HepG2 (cell line): Measurements from ENCODE around the gene SLC6A7. TPM values are rescaled to one million over a fixed set of nuclear protein-coding genes. Genes with fewer than 3 reads are reported as not detected.

Experiments used
- GABPB1 ChIP-seq: IDR thresholded peaks from 2 replicates; pipeline ENCODE4 v1.6.1; 2016; ENCODE audit warnings: mild to moderate bottlenecking, missing genetic modification reagents, moderate library complexity, missing compliant biosample characterization
- ISL2 ChIP-seq: sonication (generic); formaldehyde crosslinking; IDR thresholded peaks from 2 replicates; pipeline ENCODE4 v1.5.0; 2020; ENCODE audit warnings: missing genetic modification reagents
- MLXIP ChIP-seq: sonication (generic); formaldehyde crosslinking; IDR thresholded peaks from 2 replicates; pipeline ENCODE4 v1.9.0; 2021; ENCODE audit warnings: missing genetic modification reagents, borderline replicate concordance
- NKX3-1 ChIP-seq: sonication (generic); formaldehyde crosslinking; IDR thresholded peaks from 2 replicates; pipeline ENCODE4 v1.5.0; 2020; ENCODE audit warnings: missing genetic modification reagents
- STAT6 ChIP-seq: sonication (generic); formaldehyde crosslinking; IDR thresholded peaks from 2 replicates; pipeline ENCODE4 v1.4.0; 2020; ENCODE audit warnings: missing genetic modification reagents, mild to moderate bottlenecking, borderline replicate concordance
- XBP1 ChIP-seq: sonication (generic); formaldehyde crosslinking; IDR thresholded peaks from 2 replicates; pipeline ENCODE4 v1.5.0; 2020; ENCODE audit warnings: missing genetic modification reagents
- ZBTB43 ChIP-seq: sonication (generic); formaldehyde crosslinking; conservative IDR thresholded peaks from 2 replicates; pipeline ENCODE4 v1.4.0; 2020; ENCODE audit warnings: missing genetic modification reagents
- ZNF354B ChIP-seq: sonication (generic); formaldehyde crosslinking; IDR thresholded peaks from 2 replicates; pipeline ENCODE4 v1.8.0; 2022; ENCODE audit warnings: mild to moderate bottlenecking, missing genetic modification reagents
- ZNF512B ChIP-seq: sonication (generic); formaldehyde crosslinking; IDR thresholded peaks from 2 replicates; pipeline ENCODE4 v1.5.1; 2020; ENCODE audit warnings: missing genetic modification reagents, mild to moderate bottlenecking, borderline replicate concordance
- ZNF607 ChIP-seq: sonication (generic); formaldehyde crosslinking; IDR thresholded peaks from 2 replicates; pipeline ENCODE4 v1.5.1; 2020; ENCODE audit warnings: missing genetic modification reagents, mild to moderate bottlenecking, borderline replicate concordance
- ZNF891 ChIP-seq: sonication (generic); formaldehyde crosslinking; IDR thresholded peaks from 2 replicates; pipeline ENCODE4 v1.5.0; 2020; ENCODE audit warnings: mild to moderate bottlenecking, missing genetic modification reagents
- polyA plus RNA-seq, 8 experiments: library from polyadenylated mRNA; depleted of rRNA in 3 of 8; stranded (reverse) in 7 of 8; unstranded in 1 of 8; fragments of >200 nt; fragmentation: Illumina TruSeq in 4 of 8; extraction: Trizol in 4 of 8; gene quantifications; 2 replicates each; pipeline versions ENCODE4 v1.2.1 to v1.2.3, GENCODE V29; 2011 to 2016; ENCODE audit warnings: low read depth in 4 of 8, missing spikeins in 1 of 8, mixed read lengths in 1 of 8; ENCODE audit not compliant: insufficient read depth in 1 of 8
- total RNA-seq, 5 experiments: library from RNA; depleted of rRNA; stranded (reverse); fragments of >200 nt; fragmentation: Illumina TruSeq; extraction: Trizol; gene quantifications; 2 replicates each; pipeline ENCODE4 v1.2.3, GENCODE V29; 2016; ENCODE audit warnings: low read depth in 1 of 5
- TF ChIP-seq, protein P1 (sequence below): IDR thresholded peaks from 2 replicates; pipeline ENCODE4 v1.6.1; 2018; ENCODE audit warnings: missing genetic modification reagents
- TF ChIP-seq, protein P2 (sequence below): sonication (generic); formaldehyde crosslinking; IDR thresholded peaks from 2 replicates; pipeline ENCODE4 v1.4.0; 2020; ENCODE audit warnings: missing genetic modification reagents

SLC6A7 gene
- total and polyA plus RNA-seq, 2 of the 13 experiments (the other 11 are each of a cell fraction or from before 2014, with no cell fraction given) = not detected

DNA sequence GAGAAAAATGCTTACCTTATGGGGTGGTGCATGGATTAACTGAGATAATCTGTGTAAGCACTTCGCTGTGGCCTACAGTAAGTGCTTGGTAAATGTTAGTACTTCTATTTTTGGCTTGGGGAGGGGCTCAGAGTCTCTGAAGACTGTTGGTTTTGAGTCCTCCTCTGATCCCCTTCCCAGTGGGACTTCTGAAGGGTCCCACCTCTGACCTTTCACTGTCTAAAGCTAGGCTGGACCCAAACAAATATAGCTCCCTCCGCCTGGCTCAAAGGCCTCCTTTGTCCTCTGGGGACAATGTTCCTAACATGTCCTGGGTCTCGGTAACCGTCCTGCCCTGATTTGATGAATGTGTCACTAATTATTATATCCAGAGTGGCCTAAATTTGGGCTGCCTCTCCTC lies 64.9 kb downstream of the SLC6A7 start (continued):
- TF ChIP-seq GABPB1 (CRISPR knock-in tag) (no peak), STAT6 (CRISPR knock-in tag) (no peak), ZNF607 (no peak), NKX3-1 (peak; percentile 53; the same call in 1 of the 2 replicates), ZNF512B (CRISPR knock-in tag) (no peak), ZBTB43 (CRISPR knock-in tag) (no peak), ZNF354B (CRISPR knock-in tag) (no peak), XBP1 (CRISPR knock-in tag) (no peak), ISL2 (CRISPR knock-in tag) (peak; percentile 91), ZNF891 (CRISPR knock-in tag) (no peak), MLXIP (CRISPR knock-in tag) (no peak)
- TF ChIP-seq, protein P1, sequence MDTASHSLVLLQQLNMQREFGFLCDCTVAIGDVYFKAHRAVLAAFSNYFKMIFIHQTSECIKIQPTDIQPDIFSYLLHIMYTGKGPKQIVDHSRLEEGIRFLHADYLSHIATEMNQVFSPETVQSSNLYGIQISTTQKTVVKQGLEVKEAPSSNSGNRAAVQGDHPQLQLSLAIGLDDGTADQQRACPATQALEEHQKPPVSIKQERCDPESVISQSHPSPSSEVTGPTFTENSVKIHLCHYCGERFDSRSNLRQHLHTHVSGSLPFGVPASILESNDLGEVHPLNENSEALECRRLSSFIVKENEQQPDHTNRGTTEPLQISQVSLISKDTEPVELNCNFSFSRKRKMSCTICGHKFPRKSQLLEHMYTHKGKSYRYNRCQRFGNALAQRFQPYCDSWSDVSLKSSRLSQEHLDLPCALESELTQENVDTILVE (CRISPR knock-in tag) = no peak
- TF ChIP-seq, protein P2, sequence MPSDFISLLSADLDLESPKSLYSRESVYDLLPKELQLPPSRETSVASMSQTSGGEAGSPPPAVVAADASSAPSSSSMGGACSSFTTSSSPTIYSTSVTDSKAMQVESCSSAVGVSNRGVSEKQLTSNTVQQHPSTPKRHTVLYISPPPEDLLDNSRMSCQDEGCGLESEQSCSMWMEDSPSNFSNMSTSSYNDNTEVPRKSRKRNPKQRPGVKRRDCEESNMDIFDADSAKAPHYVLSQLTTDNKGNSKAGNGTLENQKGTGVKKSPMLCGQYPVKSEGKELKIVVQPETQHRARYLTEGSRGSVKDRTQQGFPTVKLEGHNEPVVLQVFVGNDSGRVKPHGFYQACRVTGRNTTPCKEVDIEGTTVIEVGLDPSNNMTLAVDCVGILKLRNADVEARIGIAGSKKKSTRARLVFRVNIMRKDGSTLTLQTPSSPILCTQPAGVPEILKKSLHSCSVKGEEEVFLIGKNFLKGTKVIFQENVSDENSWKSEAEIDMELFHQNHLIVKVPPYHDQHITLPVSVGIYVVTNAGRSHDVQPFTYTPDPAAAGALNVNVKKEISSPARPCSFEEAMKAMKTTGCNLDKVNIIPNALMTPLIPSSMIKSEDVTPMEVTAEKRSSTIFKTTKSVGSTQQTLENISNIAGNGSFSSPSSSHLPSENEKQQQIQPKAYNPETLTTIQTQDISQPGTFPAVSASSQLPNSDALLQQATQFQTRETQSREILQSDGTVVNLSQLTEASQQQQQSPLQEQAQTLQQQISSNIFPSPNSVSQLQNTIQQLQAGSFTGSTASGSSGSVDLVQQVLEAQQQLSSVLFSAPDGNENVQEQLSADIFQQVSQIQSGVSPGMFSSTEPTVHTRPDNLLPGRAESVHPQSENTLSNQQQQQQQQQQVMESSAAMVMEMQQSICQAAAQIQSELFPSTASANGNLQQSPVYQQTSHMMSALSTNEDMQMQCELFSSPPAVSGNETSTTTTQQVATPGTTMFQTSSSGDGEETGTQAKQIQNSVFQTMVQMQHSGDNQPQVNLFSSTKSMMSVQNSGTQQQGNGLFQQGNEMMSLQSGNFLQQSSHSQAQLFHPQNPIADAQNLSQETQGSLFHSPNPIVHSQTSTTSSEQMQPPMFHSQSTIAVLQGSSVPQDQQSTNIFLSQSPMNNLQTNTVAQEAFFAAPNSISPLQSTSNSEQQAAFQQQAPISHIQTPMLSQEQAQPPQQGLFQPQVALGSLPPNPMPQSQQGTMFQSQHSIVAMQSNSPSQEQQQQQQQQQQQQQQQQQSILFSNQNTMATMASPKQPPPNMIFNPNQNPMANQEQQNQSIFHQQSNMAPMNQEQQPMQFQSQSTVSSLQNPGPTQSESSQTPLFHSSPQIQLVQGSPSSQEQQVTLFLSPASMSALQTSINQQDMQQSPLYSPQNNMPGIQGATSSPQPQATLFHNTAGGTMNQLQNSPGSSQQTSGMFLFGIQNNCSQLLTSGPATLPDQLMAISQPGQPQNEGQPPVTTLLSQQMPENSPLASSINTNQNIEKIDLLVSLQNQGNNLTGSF (CRISPR knock-in tag) = no peak
